ENCODE measurements around the gene OTC.

The OTC gene

DNA sequence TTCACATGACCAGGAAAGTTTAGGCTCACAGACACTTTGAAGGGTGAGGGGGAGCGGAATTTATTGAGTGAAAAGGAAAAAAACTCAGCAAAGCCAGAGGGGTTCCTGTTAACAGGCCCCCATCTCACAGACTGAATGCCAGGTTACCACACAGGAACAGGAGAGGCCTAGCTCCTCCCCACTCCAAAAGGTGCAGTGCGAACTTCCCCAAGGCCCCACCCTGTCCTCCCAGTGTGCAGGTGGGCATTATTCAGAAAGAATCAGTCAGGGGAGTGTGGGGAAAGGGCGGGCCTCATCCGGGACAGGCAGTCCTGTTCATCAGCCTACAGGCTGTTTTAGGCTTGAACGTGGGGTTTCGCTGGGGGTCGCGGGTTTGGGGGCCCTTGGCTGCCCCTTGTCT lies 4.0 kb downstream of the OTC start:
- H3K27me3 ChIP-seq (ENCODE audit: control insufficient read depth in 1 of 2, insufficient read depth in 2 of 2, low read length in 2 of 2), result no peaks in the 10 kb centered on the region
- H3K9me3 ChIP-seq (ENCODE audit: control insufficient read depth in 1 of 2, low read length in 2 of 2), result no peaks in the 10 kb centered on the region
- no peaks in the 10 kb centered on the region for H3K4me1 ChIP-seq (ENCODE audit: control insufficient read depth in 1 of 2, insufficient read depth in 2 of 2, low read length in 2 of 2)
- peak overlapping the region; percentile 29 to 32 for H3K4me3 ChIP-seq (ENCODE audit: low read depth in 1 of 2, low read length in 2 of 2)
- no peak overlapping the region for H3K27ac ChIP-seq (ENCODE audit: low read depth, low read length)
- no peak overlapping the region for H3K9ac ChIP-seq (ENCODE audit: low read depth in 1 of 2, low read length in 2 of 2)
- H3K36me3 ChIP-seq (ENCODE audit: control insufficient read depth in 1 of 2, insufficient read depth in 2 of 2, low read length in 2 of 2), result no peaks in the 10 kb centered on the region

DNA sequence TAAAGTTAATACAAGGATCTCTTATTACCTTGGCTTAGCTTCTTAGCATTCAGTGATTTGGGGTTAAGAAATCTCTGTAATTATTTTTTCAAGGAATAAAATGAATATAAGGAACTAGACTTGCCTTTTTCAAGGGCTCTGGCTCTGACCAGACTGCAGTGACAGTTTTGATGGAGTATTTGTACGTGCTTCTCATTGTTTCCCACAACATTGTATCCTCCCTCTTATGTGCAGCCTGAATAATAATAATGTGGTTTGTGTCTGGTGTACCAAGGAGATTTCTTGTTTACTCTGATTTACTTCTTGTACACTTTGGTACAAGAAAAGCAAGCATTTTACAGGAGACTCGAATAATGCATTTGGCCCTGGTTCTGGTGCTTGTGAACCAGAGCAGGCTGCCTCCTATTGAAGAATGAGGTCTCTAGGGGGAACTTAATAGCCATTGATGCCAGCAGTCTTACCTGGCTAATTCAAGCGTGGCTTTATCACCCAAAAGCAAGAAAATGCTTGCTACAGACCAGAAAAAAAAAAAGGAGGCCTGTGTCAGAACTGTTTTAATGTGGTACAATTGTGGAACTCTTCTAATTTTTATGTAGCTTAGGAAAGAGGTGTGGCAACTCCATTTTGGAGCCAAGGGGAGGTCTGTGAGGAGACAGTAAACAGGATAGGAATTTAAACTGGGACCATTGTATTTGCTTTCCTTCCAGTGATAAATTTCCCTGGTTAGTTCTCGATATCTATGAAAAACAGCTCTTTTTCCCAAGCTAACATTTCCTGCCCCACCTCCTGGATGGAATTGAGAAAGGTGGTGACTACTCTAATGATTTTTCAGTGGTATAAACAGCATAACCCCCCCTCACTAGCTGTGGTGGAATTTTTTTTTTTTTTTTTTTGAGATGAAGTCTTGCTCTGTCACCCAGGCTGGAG lies 5.6 kb downstream of the OTC start:
- Histone ChIP-seq H3K4me1 (ENCODE audit: control insufficient read depth in 1 of 2, insufficient read depth in 2 of 2, low read length in 2 of 2) (no peaks in the 10 kb centered on the region), H3K27ac (ENCODE audit: low read depth, low read length) (no peak overlapping the region), H3K36me3 (ENCODE audit: control insufficient read depth in 1 of 2, insufficient read depth in 2 of 2, low read length in 2 of 2) (no peaks in the 10 kb centered on the region), H3K9ac (ENCODE audit: low read depth in 1 of 2, low read length in 2 of 2) (no peak overlapping the region), H3K4me3 (ENCODE audit: low read depth in 1 of 2, low read length in 2 of 2) (no peak overlapping the region), H3K27me3 (ENCODE audit: control insufficient read depth in 1 of 2, insufficient read depth in 2 of 2, low read length in 2 of 2) (no peaks in the 10 kb centered on the region), H3K9me3 (ENCODE audit: control insufficient read depth in 1 of 2, low read length in 2 of 2) (no peaks in the 10 kb centered on the region)

DNA sequence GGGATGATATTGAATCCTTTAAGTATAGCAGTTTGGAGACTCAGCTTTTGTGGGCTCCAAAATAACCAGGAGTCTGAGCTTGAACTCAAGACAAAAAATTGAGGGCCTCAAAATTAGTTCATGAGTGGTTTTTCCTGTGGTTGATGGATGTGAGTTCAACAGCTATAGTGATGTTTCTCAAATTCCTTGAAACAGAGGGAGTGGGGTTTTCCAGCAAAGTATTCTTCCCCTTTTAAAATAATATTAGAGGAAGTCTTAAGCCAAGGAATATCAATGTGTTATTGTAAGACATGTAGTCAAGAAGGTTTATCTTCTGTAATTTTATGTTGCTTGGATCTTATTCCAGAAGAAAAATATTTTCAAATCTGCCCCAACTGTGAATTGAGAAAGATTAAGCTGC lies 10.6 kb downstream of the OTC start:
- Histone ChIP-seq H3K27ac (ENCODE audit: low read depth, low read length) (no peak overlapping the region), H3K9ac (ENCODE audit: low read depth in 1 of 2, low read length in 2 of 2) (no peak overlapping the region), H3K4me3 (ENCODE audit: low read depth in 1 of 2, low read length in 2 of 2) (no peak overlapping the region), H3K4me1 (ENCODE audit: control insufficient read depth in 1 of 2, insufficient read depth in 2 of 2, low read length in 2 of 2) (peaks cover 0 to 5% of the 10 kb centered on the region in 2 donors), H3K9me3 (ENCODE audit: control insufficient read depth in 1 of 2, low read length in 2 of 2) (no peaks in the 10 kb centered on the region), H3K27me3 (ENCODE audit: control insufficient read depth in 1 of 2, insufficient read depth in 2 of 2, low read length in 2 of 2) (no peaks in the 10 kb centered on the region), H3K36me3 (ENCODE audit: control insufficient read depth in 1 of 2, insufficient read depth in 2 of 2, low read length in 2 of 2) (no peaks in the 10 kb centered on the region)

DNA sequence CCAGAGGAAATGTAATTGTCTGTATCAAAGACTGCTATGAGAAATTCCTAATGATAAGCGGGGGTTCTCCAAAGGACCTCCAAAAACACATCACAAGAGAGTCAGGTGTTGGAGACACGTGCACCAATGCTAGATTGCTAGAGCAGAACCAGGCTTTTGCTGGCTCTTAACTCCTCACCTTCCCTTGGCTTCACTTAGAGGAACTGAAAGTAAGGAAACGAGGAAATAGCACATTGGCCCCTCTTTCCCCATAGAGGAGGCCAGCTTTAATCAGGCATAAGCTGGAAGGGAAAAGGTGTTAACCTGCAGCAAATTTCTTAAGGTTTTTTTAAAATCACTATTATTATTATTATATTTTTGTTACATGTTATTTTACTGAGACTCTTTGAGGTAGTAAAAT lies 13.6 kb downstream of the OTC start:
- H3K36me3 ChIP-seq (ENCODE audit: control insufficient read depth in 1 of 2, insufficient read depth in 2 of 2, low read length in 2 of 2), result peaks cover 0 to 8% of the 10 kb centered on the region in 2 donors
- H3K27me3 ChIP-seq (ENCODE audit: control insufficient read depth in 1 of 2, insufficient read depth in 2 of 2, low read length in 2 of 2), result no peaks in the 10 kb centered on the region
- no peaks in the 10 kb centered on the region for H3K9me3 ChIP-seq (ENCODE audit: control insufficient read depth in 1 of 2, low read length in 2 of 2)
- H3K4me3 ChIP-seq (ENCODE audit: low read depth in 1 of 2, low read length in 2 of 2), result no peak overlapping the region
- H3K9ac ChIP-seq (ENCODE audit: low read depth in 1 of 2, low read length in 2 of 2), result no peak overlapping the region
- peaks cover 0 to 5% of the 10 kb centered on the region in 2 donors for H3K4me1 ChIP-seq (ENCODE audit: control insufficient read depth in 1 of 2, insufficient read depth in 2 of 2, low read length in 2 of 2)
- H3K27ac ChIP-seq (ENCODE audit: low read depth, low read length), result no peak overlapping the region

DNA sequence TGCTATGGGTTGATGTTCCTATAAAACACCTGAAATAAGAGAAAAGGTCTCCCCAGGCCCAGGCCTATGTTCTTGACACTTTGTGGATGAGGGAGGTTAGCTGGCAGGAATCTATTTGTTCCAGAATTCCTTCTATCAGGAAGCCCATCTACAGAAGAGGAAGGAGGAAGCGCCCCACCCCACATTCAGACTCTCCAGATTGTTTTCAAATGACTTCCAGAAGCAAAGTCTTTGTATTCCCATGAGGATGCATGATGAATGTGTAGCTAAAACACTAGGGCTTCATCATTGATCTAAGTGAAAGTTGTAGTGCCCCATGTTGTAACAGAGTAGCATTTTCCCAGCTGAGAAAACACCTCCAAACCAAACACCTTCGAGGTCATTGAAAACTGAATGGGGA lies 16.4 kb downstream of the OTC start:
- H3K9me3 ChIP-seq (ENCODE audit: control insufficient read depth in 1 of 2, low read length in 2 of 2), result no peaks in the 10 kb centered on the region
- no peak overlapping the region for H3K4me3 ChIP-seq (ENCODE audit: low read depth in 1 of 2, low read length in 2 of 2)
- no peak overlapping the region for H3K27ac ChIP-seq (ENCODE audit: low read depth, low read length)
- peaks cover 0 to 8% of the 10 kb centered on the region in 2 donors for H3K36me3 ChIP-seq (ENCODE audit: control insufficient read depth in 1 of 2, insufficient read depth in 2 of 2, low read length in 2 of 2)
- H3K4me1 ChIP-seq (ENCODE audit: control insufficient read depth in 1 of 2, insufficient read depth in 2 of 2, low read length in 2 of 2), result peaks cover 0 to 5% of the 10 kb centered on the region in 2 donors
- no peaks in the 10 kb centered on the region for H3K27me3 ChIP-seq (ENCODE audit: control insufficient read depth in 1 of 2, insufficient read depth in 2 of 2, low read length in 2 of 2)
- no peak overlapping the region for H3K9ac ChIP-seq (ENCODE audit: low read depth in 1 of 2, low read length in 2 of 2)

DNA sequence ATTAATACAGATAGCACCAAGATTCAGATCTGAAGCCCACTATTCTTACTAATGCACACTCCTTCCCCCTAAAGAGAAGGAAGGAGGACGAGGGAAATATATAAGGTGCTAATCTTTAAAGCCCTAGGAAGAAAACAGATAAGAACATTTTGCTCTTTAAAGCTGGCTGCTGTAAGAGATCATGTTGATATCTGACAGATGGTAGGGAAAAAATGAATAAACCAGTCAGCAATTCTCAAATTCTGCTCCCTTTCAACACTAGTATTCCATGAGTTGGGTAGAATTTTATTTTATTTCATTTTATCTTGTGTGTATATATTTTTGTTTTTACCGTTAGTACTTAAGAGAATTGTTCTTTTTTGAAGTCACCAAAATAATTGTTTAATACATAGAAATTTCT lies 19.2 kb downstream of the OTC start:
- H3K4me3 ChIP-seq (ENCODE audit: low read depth in 1 of 2, low read length in 2 of 2), result no peak overlapping the region
- H3K9ac ChIP-seq (ENCODE audit: low read depth in 1 of 2, low read length in 2 of 2), result no peak overlapping the region
- peaks cover 0 to 8% of the 10 kb centered on the region in 2 donors for H3K36me3 ChIP-seq (ENCODE audit: control insufficient read depth in 1 of 2, insufficient read depth in 2 of 2, low read length in 2 of 2)
- H3K9me3 ChIP-seq (ENCODE audit: control insufficient read depth in 1 of 2, low read length in 2 of 2), result no peaks in the 10 kb centered on the region
- no peaks in the 10 kb centered on the region for H3K27me3 ChIP-seq (ENCODE audit: control insufficient read depth in 1 of 2, insufficient read depth in 2 of 2, low read length in 2 of 2)
- H3K27ac ChIP-seq (ENCODE audit: low read depth, low read length), result no peak overlapping the region
- no peaks in the 10 kb centered on the region for H3K4me1 ChIP-seq (ENCODE audit: control insufficient read depth in 1 of 2, insufficient read depth in 2 of 2, low read length in 2 of 2)

DNA sequence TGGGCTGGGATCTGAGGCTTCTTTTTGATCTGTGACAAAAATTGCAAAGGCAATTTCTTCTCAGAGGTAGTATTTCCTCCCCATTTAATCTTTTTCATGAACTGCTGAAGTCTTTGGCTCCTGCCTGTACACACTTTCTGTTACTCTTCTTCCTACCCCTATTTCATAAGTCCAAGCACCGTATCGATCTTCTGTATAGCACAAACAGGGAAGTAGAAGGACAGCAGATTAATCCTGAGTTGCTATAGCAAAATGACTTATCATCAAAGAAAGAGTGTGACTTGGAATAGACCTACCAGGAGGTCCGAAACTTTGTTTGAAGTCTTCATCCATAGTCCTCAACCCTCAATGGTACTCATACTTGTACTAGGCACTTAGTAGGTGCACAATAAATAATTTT lies 22.0 kb downstream of the OTC start:
- no peak overlapping the region for H3K27ac ChIP-seq (ENCODE audit: low read depth, low read length)
- H3K27me3 ChIP-seq (ENCODE audit: control insufficient read depth in 1 of 2, insufficient read depth in 2 of 2, low read length in 2 of 2), result no peaks in the 10 kb centered on the region
- no peaks in the 10 kb centered on the region for H3K4me1 ChIP-seq (ENCODE audit: control insufficient read depth in 1 of 2, insufficient read depth in 2 of 2, low read length in 2 of 2)
- H3K36me3 ChIP-seq (ENCODE audit: control insufficient read depth in 1 of 2, insufficient read depth in 2 of 2, low read length in 2 of 2), result peaks cover 0 to 8% of the 10 kb centered on the region in 2 donors
- H3K4me3 ChIP-seq (ENCODE audit: low read depth in 1 of 2, low read length in 2 of 2), result no peak overlapping the region
- H3K9ac ChIP-seq (ENCODE audit: low read depth in 1 of 2, low read length in 2 of 2), result no peak overlapping the region
- no peaks in the 10 kb centered on the region for H3K9me3 ChIP-seq (ENCODE audit: control insufficient read depth in 1 of 2, low read length in 2 of 2)

DNA sequence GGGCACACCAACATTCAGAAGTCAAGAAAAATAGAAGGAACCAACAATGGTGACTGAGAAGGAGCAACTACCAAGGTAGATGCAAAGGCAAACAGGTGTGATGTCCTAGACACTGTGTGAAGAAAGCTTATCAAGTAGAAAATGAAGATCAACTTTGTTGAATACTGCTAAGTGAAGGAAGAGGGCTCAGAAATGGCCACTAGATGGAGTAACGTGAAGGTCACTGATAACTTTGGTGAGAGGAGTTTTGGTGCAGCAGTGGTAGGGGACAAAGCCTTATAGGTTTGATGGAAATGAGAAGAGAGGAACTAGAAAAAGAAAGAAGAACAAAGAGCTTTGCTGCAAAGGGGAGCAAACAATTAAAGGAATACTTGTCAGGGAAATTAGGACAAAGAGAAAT lies 23.5 kb downstream of the OTC start:
- Histone ChIP-seq H3K9ac (ENCODE audit: low read depth in 1 of 2, low read length in 2 of 2) (no peak overlapping the region), H3K27ac (ENCODE audit: low read depth, low read length) (no peak overlapping the region), H3K27me3 (ENCODE audit: control insufficient read depth in 1 of 2, insufficient read depth in 2 of 2, low read length in 2 of 2) (no peaks in the 10 kb centered on the region), H3K36me3 (ENCODE audit: control insufficient read depth in 1 of 2, insufficient read depth in 2 of 2, low read length in 2 of 2) (no peaks in the 10 kb centered on the region), H3K9me3 (ENCODE audit: control insufficient read depth in 1 of 2, low read length in 2 of 2) (no peaks in the 10 kb centered on the region), H3K4me1 (ENCODE audit: control insufficient read depth in 1 of 2, insufficient read depth in 2 of 2, low read length in 2 of 2) (no peaks in the 10 kb centered on the region), H3K4me3 (ENCODE audit: low read depth in 1 of 2, low read length in 2 of 2) (no peak overlapping the region)

DNA sequence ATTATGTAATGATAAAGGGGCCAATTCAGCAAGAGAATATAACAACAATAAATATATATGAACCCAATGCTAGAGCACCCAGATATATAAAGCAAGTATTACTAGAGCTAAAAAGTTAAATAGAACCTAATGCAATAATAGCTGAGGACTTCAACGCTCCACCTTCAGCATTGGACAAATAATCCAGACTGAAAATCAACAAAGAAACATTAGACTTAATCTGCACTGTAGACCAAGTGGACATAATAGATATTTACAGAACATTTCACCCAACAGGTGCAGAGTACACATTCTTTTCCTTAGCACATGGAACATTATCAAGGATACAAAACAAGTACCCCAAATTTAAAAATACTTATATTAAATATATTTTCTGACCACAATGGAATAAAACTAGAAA lies 24.3 kb downstream of the OTC start:
- Histone ChIP-seq H3K4me3 (ENCODE audit: low read depth in 1 of 2, low read length in 2 of 2) (no peak overlapping the region), H3K27ac (ENCODE audit: low read depth, low read length) (no peak overlapping the region), H3K4me1 (ENCODE audit: control insufficient read depth in 1 of 2, insufficient read depth in 2 of 2, low read length in 2 of 2) (no peaks in the 10 kb centered on the region), H3K9ac (ENCODE audit: low read depth in 1 of 2, low read length in 2 of 2) (no peak overlapping the region), H3K36me3 (ENCODE audit: control insufficient read depth in 1 of 2, insufficient read depth in 2 of 2, low read length in 2 of 2) (no peaks in the 10 kb centered on the region), H3K9me3 (ENCODE audit: control insufficient read depth in 1 of 2, low read length in 2 of 2) (no peaks in the 10 kb centered on the region), H3K27me3 (ENCODE audit: control insufficient read depth in 1 of 2, insufficient read depth in 2 of 2, low read length in 2 of 2) (no peaks in the 10 kb centered on the region)

DNA sequence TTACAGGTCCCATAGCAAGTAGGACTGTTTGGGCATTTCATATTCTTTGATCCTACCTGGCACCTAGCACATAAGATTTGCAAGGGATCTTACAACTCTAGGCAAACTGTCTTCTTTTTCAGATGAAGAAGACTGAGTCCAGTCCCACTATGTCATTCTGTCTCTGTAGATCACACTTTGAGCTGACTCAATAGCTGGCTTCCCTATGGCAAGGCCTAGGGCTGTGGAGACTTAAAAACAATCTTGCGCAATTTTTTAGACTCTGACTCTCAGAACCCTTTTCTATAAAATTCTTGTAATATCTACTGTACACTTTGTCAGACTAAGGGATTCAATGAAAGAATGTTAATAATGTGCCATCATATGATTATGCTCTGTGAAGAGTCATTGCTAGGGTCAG lies 26.7 kb downstream of the OTC start:
- H3K27me3 ChIP-seq (ENCODE audit: control insufficient read depth in 1 of 2, insufficient read depth in 2 of 2, low read length in 2 of 2), result no peaks in the 10 kb centered on the region
- H3K27ac ChIP-seq (ENCODE audit: low read depth, low read length), result no peak overlapping the region
- H3K36me3 ChIP-seq (ENCODE audit: control insufficient read depth in 1 of 2, insufficient read depth in 2 of 2, low read length in 2 of 2), result no peaks in the 10 kb centered on the region
- no peaks in the 10 kb centered on the region for H3K4me1 ChIP-seq (ENCODE audit: control insufficient read depth in 1 of 2, insufficient read depth in 2 of 2, low read length in 2 of 2)
- H3K9me3 ChIP-seq (ENCODE audit: control insufficient read depth in 1 of 2, low read length in 2 of 2), result no peaks in the 10 kb centered on the region
- H3K9ac ChIP-seq (ENCODE audit: low read depth in 1 of 2, low read length in 2 of 2), result no peak overlapping the region
- no peak overlapping the region for H3K4me3 ChIP-seq (ENCODE audit: low read depth in 1 of 2, low read length in 2 of 2)

Measured in duodenal mucosa (tissue), 2 donors.